Parathyroid adenoma (tissue), 2 donors: ENCODE measurements around the gene RHOH.

Source experiments
- H2AFZ ChIP-seq: fragments of 300-600 bp; sonication (generic); one replicate; pipeline ENCODE4 v1.7.0; 2017; ENCODE audit warnings: antibody characterized with exemption, mild to moderate bottlenecking
- H3K27ac ChIP-seq: fragments of 300-600 bp; sonication (generic); one replicate; pipeline ENCODE4 v1.7.0; 2017
- H3K27me3 ChIP-seq: fragments of 300-600 bp; sonication (generic); one replicate; pipeline ENCODE4 v1.7.0; 2017; ENCODE audit warnings: low read length; ENCODE audit not compliant: control insufficient read depth, insufficient read depth
- H3K36me3 ChIP-seq: fragments of 300-600 bp; sonication (generic); one replicate; pipeline ENCODE4 v1.7.0; 2017; ENCODE audit warnings: low read length; ENCODE audit not compliant: control insufficient read depth, insufficient read depth
- H3K4me1 ChIP-seq: fragments of 300-600 bp; sonication (generic); one replicate; pipeline ENCODE4 v1.7.0; 2017; ENCODE audit warnings: control low read depth
- H3K4me2 ChIP-seq: fragments of 300-600 bp; sonication (generic); one replicate; pipeline ENCODE4 v1.7.0; 2017; ENCODE audit warnings: low read length
- H3K4me3 ChIP-seq: fragments of 300-600 bp; sonication (generic); one replicate; pipeline ENCODE4 v1.7.0; 2017; ENCODE audit warnings: low read depth, low read length
- H3K79me2 ChIP-seq: fragments of 300-600 bp; sonication (generic); one replicate; pipeline ENCODE4 v1.7.0; 2017; ENCODE audit warnings: control low read depth
- H3K9ac ChIP-seq: fragments of 300-600 bp; sonication (generic); one replicate; pipeline ENCODE4 v1.7.0; 2017; ENCODE audit warnings: mild to moderate bottlenecking
- H3K9me3 ChIP-seq: fragments of 300-600 bp; sonication (generic); one replicate; pipeline ENCODE4 v1.7.0; 2017; ENCODE audit warnings: low read length; ENCODE audit not compliant: control insufficient read depth
- CTCF ChIP-seq: fragments of 300-600 bp; sonication (generic); IDR thresholded peaks from one replicate; pipeline ENCODE4 v1.7.0; 2017; ENCODE audit warnings: antibody characterized with exemption, mild to moderate bottlenecking
- donor health status: primary hyperparathyroidism.

Gene RHOH

GRCh38 chr4:40261231-40262076, 64.6 kb downstream of the RHOH start:
- H2AFZ ChIP-seq = no peak overlapping the region
- no peaks in the 10 kb centered on the region for H3K27me3 ChIP-seq
- H3K36me3 ChIP-seq = no peaks in the 10 kb centered on the region
- no peaks in the 10 kb centered on the region for H3K79me2 ChIP-seq
- no peak overlapping the region for H3K4me2 ChIP-seq
- no peak for TF ChIP-seq CTCF
- H3K4me3 ChIP-seq = no peak overlapping the region
- no peaks in the 10 kb centered on the region for H3K4me1 ChIP-seq
- H3K9me3 ChIP-seq = no peaks in the 10 kb centered on the region
- no peak overlapping the region for H3K27ac ChIP-seq
- H3K9ac ChIP-seq = no peak overlapping the region

- Histone ChIP-seq H3K4me1 (no peaks in the 10 kb centered on the region), H3K9me3 (no peaks in the 10 kb centered on the region), H3K36me3 (no peaks in the 10 kb centered on the region), H3K4me2 (no peak overlapping the region), H3K79me2 (no peaks in the 10 kb centered on the region), H3K9ac (no peak overlapping the region), H3K27me3 (no peaks in the 10 kb centered on the region), H3K27ac (no peak overlapping the region), H2AFZ (no peak overlapping the region), H3K4me3 (no peak overlapping the region)
- TF ChIP-seq CTCF = no peak
Observed at GRCh38 chr4:40262077-40262528, 65.3 kb downstream of the RHOH start.

- Histone ChIP-seq H3K36me3 (no peaks in the 10 kb centered on the region), H3K27me3 (no peaks in the 10 kb centered on the region), H3K9me3 (no peaks in the 10 kb centered on the region), H3K4me3 (no peak overlapping the region), H3K4me1 (no peaks in the 10 kb centered on the region), H3K27ac (no peak overlapping the region), H3K4me2 (no peak overlapping the region), H3K79me2 (no peaks in the 10 kb centered on the region), H3K9ac (no peak overlapping the region), H2AFZ (no peak overlapping the region)
- no peak for TF ChIP-seq CTCF
Observed at GRCh38 chr4:40262861-40263260, 66.0 kb downstream of the RHOH start.

- Histone ChIP-seq H3K4me1 (no peaks in the 10 kb centered on the region), H3K27ac (no peak overlapping the region), H2AFZ (no peak overlapping the region), H3K4me2 (no peak overlapping the region), H3K36me3 (no peaks in the 10 kb centered on the region), H3K27me3 (no peaks in the 10 kb centered on the region), H3K9me3 (no peaks in the 10 kb centered on the region), H3K79me2 (no peaks in the 10 kb centered on the region), H3K4me3 (no peak overlapping the region), H3K9ac (no peak overlapping the region)
- no peak for TF ChIP-seq CTCF
Observed at GRCh38 chr4:40264497-40264896, 67.7 kb downstream of the RHOH start.
